Neural cell (in vitro differentiated cells): ENCODE measurements around the gene KIF5C.

ENCODE experiments used
- EP300 ChIP-seq: fragments of 450-650 bp; conservative IDR thresholded peaks from 2 replicates; pipeline ENCODE4 v1.6.1; 2014; ENCODE audit warnings: antibody characterized with exemption, mild to moderate bottlenecking, moderate library complexity; ENCODE audit not compliant: poor library complexity, severe bottlenecking
- EZH2 ChIP-seq: fragments of 200-600, 300-800 bp; shearing (Covaris generic), sonication (generic); IDR thresholded peaks from 2 replicates; pipeline ENCODE4 v1.6.1; 2014; ENCODE audit warnings: antibody characterized with exemption, low read length, borderline replicate concordance, mild to moderate bottlenecking; ENCODE audit not compliant: insufficient read depth, poor library complexity, severe bottlenecking
- MXI1 ChIP-seq: fragments of 450-650 bp; conservative IDR thresholded peaks from 2 replicates; pipeline ENCODE4 v1.6.1; 2014; ENCODE audit warnings: antibody characterized with exemption, mild to moderate bottlenecking; ENCODE audit not compliant: poor library complexity, severe bottlenecking
- POLR2AphosphoS5 ChIP-seq: IDR thresholded peaks from 2 replicates; pipeline ENCODE4 v1.6.1; 2012
- RAD21 ChIP-seq: fragments of 450-650 bp; conservative IDR thresholded peaks from 2 replicates; pipeline ENCODE4 v1.6.1; 2014; ENCODE audit warnings: antibody characterized with exemption, mild to moderate bottlenecking, moderate library complexity
- TAF1 ChIP-seq: IDR thresholded peaks from 2 replicates; pipeline ENCODE4 v1.6.1; 2012; ENCODE audit warnings: low read depth
- TF ChIP-seq, protein P1 (sequence below): fragments of 450-650 bp; IDR thresholded peaks from 2 replicates; pipeline ENCODE4 v1.5.1; 2014; ENCODE audit warnings: antibody characterized with exemption, mild to moderate bottlenecking, moderate library complexity; ENCODE audit not compliant: poor library complexity, severe bottlenecking
- TF ChIP-seq, protein P2 (sequence below): IDR thresholded peaks from 2 replicates; pipeline ENCODE4 v1.6.1; 2012; ENCODE audit warnings: borderline replicate concordance

DNA sequence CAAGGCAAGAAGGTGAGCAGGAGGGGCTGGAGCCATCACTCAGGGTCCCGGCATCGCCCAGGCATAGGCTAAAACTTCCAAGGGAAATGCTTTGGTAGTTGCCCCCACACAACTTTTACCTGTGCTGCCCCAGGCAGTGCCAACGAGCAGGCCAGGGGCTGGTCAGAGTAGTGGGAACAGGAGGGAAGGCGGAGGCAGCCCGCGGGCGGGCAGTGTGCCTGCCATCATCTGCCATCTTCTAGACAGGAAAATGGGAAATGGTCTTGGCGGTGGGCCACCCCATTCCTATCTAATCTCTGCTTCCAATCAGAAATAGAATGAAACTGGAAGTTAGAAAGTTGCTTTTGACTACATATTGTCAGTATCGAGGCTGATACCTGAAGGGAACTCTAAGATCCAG lies 137.5 kb downstream of the KIF5C start:
- TF ChIP-seq, protein P1, sequence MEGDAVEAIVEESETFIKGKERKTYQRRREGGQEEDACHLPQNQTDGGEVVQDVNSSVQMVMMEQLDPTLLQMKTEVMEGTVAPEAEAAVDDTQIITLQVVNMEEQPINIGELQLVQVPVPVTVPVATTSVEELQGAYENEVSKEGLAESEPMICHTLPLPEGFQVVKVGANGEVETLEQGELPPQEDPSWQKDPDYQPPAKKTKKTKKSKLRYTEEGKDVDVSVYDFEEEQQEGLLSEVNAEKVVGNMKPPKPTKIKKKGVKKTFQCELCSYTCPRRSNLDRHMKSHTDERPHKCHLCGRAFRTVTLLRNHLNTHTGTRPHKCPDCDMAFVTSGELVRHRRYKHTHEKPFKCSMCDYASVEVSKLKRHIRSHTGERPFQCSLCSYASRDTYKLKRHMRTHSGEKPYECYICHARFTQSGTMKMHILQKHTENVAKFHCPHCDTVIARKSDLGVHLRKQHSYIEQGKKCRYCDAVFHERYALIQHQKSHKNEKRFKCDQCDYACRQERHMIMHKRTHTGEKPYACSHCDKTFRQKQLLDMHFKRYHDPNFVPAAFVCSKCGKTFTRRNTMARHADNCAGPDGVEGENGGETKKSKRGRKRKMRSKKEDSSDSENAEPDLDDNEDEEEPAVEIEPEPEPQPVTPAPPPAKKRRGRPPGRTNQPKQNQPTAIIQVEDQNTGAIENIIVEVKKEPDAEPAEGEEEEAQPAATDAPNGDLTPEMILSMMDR = no peak
- TF ChIP-seq POLR2AphosphoS5 = no peak
- TF ChIP-seq EZH2 = no peak
- TF ChIP-seq EP300 = no peak
- TF ChIP-seq TAF1 = no peak
- no peak for TF ChIP-seq RAD21
- TF ChIP-seq, protein P2, sequence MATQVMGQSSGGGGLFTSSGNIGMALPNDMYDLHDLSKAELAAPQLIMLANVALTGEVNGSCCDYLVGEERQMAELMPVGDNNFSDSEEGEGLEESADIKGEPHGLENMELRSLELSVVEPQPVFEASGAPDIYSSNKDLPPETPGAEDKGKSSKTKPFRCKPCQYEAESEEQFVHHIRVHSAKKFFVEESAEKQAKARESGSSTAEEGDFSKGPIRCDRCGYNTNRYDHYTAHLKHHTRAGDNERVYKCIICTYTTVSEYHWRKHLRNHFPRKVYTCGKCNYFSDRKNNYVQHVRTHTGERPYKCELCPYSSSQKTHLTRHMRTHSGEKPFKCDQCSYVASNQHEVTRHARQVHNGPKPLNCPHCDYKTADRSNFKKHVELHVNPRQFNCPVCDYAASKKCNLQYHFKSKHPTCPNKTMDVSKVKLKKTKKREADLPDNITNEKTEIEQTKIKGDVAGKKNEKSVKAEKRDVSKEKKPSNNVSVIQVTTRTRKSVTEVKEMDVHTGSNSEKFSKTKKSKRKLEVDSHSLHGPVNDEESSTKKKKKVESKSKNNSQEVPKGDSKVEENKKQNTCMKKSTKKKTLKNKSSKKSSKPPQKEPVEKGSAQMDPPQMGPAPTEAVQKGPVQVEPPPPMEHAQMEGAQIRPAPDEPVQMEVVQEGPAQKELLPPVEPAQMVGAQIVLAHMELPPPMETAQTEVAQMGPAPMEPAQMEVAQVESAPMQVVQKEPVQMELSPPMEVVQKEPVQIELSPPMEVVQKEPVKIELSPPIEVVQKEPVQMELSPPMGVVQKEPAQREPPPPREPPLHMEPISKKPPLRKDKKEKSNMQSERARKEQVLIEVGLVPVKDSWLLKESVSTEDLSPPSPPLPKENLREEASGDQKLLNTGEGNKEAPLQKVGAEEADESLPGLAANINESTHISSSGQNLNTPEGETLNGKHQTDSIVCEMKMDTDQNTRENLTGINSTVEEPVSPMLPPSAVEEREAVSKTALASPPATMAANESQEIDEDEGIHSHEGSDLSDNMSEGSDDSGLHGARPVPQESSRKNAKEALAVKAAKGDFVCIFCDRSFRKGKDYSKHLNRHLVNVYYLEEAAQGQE = no peak
- TF ChIP-seq MXI1 = no peak
